Testis (tissue), 3 donors: Measurements from ENCODE around the gene FARP1. TPM values are rescaled to one million over a fixed set of nuclear protein-coding genes. Genes with fewer than 3 reads are reported as not detected.

ENCODE experiments used
- DNase-seq: peaks from one replicate; pipeline ENCODE4 v3.0.0-alpha.2; 2019
- H3K27ac ChIP-seq, 2 donors: fragments of 200-600 bp; sonication (generic); one replicate each; pipeline ENCODE4 v1.5.1; 2019
- H3K27me3 ChIP-seq: fragments of 200-600 bp; sonication (generic); one replicate; pipeline ENCODE4 v1.5.1; 2019
- H3K36me3 ChIP-seq: fragments of 200-600 bp; sonication (generic); one replicate; pipeline ENCODE4 v1.5.1; 2017; ENCODE audit warnings: low read depth; ENCODE audit errors: missing control alignments
- H3K4me1 ChIP-seq: fragments of 200-600 bp; sonication (generic); one replicate; pipeline ENCODE4 v1.5.1; 2019
- H3K4me3 ChIP-seq, 2 donors: fragments of 200-600 bp; sonication (generic); one replicate each; pipeline ENCODE4 v1.5.1; 2017 to 2019
- H3K9me3 ChIP-seq: fragments of 200-600 bp; sonication (generic); one replicate; pipeline ENCODE4 v1.5.1; 2017
- POLR2A ChIP-seq: fragments of 450-650 bp; IDR thresholded peaks from one replicate; pipeline ENCODE4 v1.6.1; 2017; ENCODE audit warnings: antibody characterized with exemption, mild to moderate bottlenecking, moderate library complexity
- WGBS, 2 donors: methylation state at CpG; one replicate each; pipeline ENCODE4 v1.1.5; 2018; 5-methylcytosine and 5-hydroxymethylcytosine counted together
- intact Hi-C: fragments of 100-400 bp; cut with DNase I; formaldehyde crosslinking; loops from one replicate; pipeline ENCODE4 v1.15.1; 2023; ENCODE audit warnings: low total_unique reads
- polyA plus RNA-seq: library from polyadenylated mRNA; stranded (reverse); fragments of 350-450 nt; fragmentation: Illumina TruSeq; extraction: RNeasy Lipid Tissue Mini Kit (QIAGEN cat#74804); gene quantifications from one replicate; pipeline ENCODE4 v1.2.3, GENCODE V29; 2014; ENCODE audit warnings: low read depth, low replicate concordance; ENCODE audit not compliant: insufficient read depth
- total RNA-seq, 2 donors: library from RNA; depleted of rRNA; stranded (reverse); fragments of >200 nt; gene quantifications; one replicate each; pipeline ENCODE4 v1.2.3, GENCODE V29; 2016
- TF ChIP-seq, protein P1 (sequence below), 3 experiments: fragments of 450-650 bp in 2 of 3; fragments of 200-600 bp in 1 of 3; sonication (generic) in 1 of 3; IDR thresholded peaks; one replicate each; pipeline ENCODE4 v1.5.1; 2016 to 2019; ENCODE audit warnings: antibody characterized with exemption in 3 of 3, mild to moderate bottlenecking in 2 of 3, moderate library complexity in 1 of 3

FARP1 gene
- total and polyA plus RNA-seq, 3 donors from 2014 or later = 54.0 to 130 (median 69.1) TPM

DNA sequence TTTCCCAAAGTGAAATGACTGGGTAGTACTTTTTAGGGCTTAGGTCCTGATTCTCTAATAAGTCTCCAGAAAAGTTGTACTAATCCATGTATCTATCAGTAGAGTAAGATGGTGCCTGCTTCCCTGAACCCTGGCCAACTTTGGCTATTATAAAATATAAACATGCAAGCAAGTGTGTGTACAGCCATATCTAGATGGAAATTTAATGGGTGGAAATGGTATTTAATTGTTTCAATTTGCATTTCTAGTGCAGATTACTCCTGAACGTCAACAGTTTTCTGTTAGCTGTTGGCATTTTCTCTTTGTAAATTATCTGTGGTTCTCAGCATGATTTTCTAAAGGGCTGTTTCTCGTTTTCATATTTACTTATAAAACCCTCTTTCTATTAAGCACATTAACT is 221.3 kb downstream of the FARP1 start:
- Histone ChIP-seq H3K27ac (no peak overlapping the region), H3K36me3 (no peaks in the 10 kb centered on the region), H3K4me3 (no peak overlapping the region), H3K9me3 (no peaks in the 10 kb centered on the region), H3K4me1 (no peaks in the 10 kb centered on the region), H3K27me3 (no peaks in the 10 kb centered on the region)
- TF ChIP-seq, protein P1, sequence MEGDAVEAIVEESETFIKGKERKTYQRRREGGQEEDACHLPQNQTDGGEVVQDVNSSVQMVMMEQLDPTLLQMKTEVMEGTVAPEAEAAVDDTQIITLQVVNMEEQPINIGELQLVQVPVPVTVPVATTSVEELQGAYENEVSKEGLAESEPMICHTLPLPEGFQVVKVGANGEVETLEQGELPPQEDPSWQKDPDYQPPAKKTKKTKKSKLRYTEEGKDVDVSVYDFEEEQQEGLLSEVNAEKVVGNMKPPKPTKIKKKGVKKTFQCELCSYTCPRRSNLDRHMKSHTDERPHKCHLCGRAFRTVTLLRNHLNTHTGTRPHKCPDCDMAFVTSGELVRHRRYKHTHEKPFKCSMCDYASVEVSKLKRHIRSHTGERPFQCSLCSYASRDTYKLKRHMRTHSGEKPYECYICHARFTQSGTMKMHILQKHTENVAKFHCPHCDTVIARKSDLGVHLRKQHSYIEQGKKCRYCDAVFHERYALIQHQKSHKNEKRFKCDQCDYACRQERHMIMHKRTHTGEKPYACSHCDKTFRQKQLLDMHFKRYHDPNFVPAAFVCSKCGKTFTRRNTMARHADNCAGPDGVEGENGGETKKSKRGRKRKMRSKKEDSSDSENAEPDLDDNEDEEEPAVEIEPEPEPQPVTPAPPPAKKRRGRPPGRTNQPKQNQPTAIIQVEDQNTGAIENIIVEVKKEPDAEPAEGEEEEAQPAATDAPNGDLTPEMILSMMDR (IDR thresholded peaks at IDR 0.05) = no peak
- TF ChIP-seq POLR2A = no peak
- DNase-seq = no peak
- intact Hi-C loops = no loop called here
- WGBS, 2 donors = 80 to 81% methylated on average over 2 of the region's 2 CpGs

DNA sequence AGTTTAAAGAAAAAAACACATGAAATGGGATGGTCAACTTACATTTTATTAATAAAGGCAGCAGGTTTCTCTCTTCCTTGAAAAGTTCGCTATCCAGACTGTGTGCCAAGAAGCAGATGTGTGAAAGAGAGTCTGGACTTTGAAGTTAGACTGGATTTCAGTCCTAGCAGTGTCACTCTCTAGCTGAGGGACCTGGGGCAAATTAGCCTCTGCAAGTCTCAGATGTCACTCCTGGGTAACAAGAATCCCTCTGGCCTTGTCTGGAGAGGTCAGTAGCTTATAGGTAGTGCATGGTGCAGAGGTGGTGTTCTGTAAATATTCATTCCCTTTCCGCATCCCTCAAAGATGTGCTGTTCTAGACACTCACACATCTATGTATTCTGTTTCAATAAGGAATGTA is 221.8 kb downstream of the FARP1 start:
- no peaks in the 10 kb centered on the region for H3K27me3 ChIP-seq
- H3K4me3 ChIP-seq = no peak overlapping the region
- intact Hi-C loops = no loop called here
- H3K9me3 ChIP-seq = no peaks in the 10 kb centered on the region
- no peak overlapping the region for H3K27ac ChIP-seq
- WGBS, 2 donors = 92 to 95% methylated on average over 2 of the region's 2 CpGs
- H3K36me3 ChIP-seq = no peaks in the 10 kb centered on the region
- H3K4me1 ChIP-seq = no peaks in the 10 kb centered on the region
- no peak for DNase-seq
- no peak for TF ChIP-seq POLR2A
- TF ChIP-seq, protein P1 (IDR thresholded peaks at IDR 0.05) = no peak

DNA sequence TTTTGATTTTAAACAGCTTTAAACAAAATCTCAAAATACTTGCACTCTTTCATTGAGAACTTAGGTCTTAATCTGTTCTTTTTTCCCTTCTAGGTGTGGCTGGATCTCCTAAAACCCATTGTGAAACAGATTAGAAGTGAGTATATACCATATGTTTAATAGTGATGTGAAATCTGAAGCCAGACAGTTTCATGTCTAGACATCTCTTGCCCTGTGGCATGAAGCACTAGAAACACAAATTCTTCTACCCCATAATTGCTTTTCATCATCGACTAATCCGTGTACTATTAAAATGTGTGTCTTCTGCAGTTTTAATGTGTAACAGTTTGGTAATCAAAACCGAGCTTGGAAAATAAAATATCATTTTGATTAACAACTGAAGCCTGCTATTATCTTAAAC is 222.4 kb downstream of the FARP1 start:
- intact Hi-C loops = no loop called here
- H3K27ac ChIP-seq = no peak overlapping the region
- WGBS, 2 donors = 86 to 90% methylated on average over 3 of the region's 3 CpGs
- no peaks in the 10 kb centered on the region for H3K36me3 ChIP-seq
- no peak for DNase-seq
- no peaks in the 10 kb centered on the region for H3K4me1 ChIP-seq
- H3K27me3 ChIP-seq = no peaks in the 10 kb centered on the region
- TF ChIP-seq, protein P1 (IDR thresholded peaks at IDR 0.05) = no peak
- TF ChIP-seq POLR2A = no peak
- H3K9me3 ChIP-seq = no peaks in the 10 kb centered on the region
- H3K4me3 ChIP-seq = no peak overlapping the region

DNA sequence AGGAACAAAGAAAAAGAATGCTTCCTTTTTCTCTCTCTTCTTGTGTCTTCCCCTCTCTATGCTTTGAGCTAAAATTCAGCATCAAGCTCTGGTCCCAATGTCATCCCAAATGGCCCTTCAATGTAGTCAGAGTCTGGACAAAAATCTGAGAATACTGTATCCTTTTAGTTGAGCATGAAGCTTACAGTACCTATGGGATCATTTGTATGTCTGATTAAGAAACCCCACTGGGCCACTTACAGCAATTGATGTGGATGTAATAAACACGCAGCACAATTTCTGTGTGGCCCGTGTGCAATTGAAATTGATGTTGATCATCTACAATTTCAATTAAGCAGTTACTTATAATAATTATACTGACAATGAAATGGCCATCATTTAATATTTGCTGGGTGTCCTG is 223.1 kb downstream of the FARP1 start:
- no peaks in the 10 kb centered on the region for H3K27me3 ChIP-seq
- H3K4me3 ChIP-seq = no peak overlapping the region
- no peaks in the 10 kb centered on the region for H3K4me1 ChIP-seq
- no peaks in the 10 kb centered on the region for H3K36me3 ChIP-seq
- H3K9me3 ChIP-seq = no peaks in the 10 kb centered on the region
- no peak for DNase-seq
- no peak overlapping the region for H3K27ac ChIP-seq
- intact Hi-C loops = no loop called here
- no peak for TF ChIP-seq POLR2A
- TF ChIP-seq, protein P1 (IDR thresholded peaks at IDR 0.05) = no peak
- WGBS, 2 donors = 86 to 97% methylated on average over 2 of the region's 2 CpGs

DNA sequence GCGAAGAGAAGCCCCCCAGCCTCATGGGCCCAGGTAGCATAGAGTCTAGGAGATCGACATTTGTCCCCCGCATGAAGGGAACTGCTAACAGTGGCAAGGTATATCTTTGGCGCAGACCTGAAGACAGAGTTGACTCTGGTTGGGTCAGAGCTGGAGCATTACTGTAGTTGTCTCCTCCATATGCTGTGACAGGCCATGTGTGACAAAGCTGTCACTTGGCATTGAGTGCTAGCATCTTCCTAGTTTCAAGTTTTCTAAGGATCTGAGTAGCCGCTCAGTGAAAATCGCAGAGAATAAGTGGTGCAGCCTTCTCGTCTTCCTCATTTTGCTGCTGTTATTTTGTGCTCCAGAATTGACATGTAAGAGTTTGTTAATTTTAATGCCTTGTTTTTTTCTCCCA is 223.5 kb downstream of the FARP1 start:
- H3K9me3 ChIP-seq = no peaks in the 10 kb centered on the region
- intact Hi-C loops = no loop called here
- no peaks in the 10 kb centered on the region for H3K27me3 ChIP-seq
- H3K4me3 ChIP-seq = no peak overlapping the region
- no peak for TF ChIP-seq POLR2A
- TF ChIP-seq, protein P1 (IDR thresholded peaks at IDR 0.05) = no peak
- WGBS, 2 donors = 98 to 100% methylated on average over 7 of the region's 7 CpGs
- no peaks in the 10 kb centered on the region for H3K36me3 ChIP-seq
- peaks cover 1% of the 10 kb centered on the region for H3K4me1 ChIP-seq
- H3K27ac ChIP-seq = no peak overlapping the region
- DNase-seq = no peak
